SH-SY5Y (cell line): ENCODE results near the gene KRTAP4-5.
"Not testable (repeated sequence)": the region's sequence is repeated elsewhere in the genome, so short reads cannot be mapped to it uniquely, and the experiment has no call there.

Source experiments
- GATA2 ChIP-seq: IDR thresholded peaks from 2 replicates; pipeline ENCODE4 v1.6.1; 2011; ENCODE audit warnings: mild to moderate bottlenecking, low read depth, low read length
- GATA3 ChIP-seq: IDR thresholded peaks from 2 replicates; pipeline ENCODE4 v1.6.1; 2011; ENCODE audit warnings: low read depth, mild to moderate bottlenecking, low read length, moderate library complexity

Gene KRTAP4-5

DNA sequence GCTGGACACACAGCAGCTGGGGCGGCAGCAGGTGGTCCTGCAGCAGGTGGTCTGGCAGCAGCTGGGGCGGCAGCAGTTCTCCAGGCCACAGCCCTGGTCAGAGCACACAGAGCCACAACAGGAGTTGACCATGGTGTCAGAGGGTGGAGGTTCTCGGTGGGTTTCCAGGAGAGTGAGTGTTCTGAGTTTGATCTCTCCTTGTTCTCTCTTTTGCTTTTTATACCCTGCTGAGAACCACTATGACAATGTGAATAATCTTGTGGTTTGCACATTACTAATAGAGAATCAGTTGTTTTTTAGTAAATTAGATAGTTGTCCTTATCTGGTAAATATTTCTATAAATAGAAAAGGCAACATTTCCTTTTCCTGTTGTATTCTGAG lies 25.6 kb downstream of the KRTAP4-5 start, which contains the start of gene KRTAP4-12:
Gene KRTAP4-12 (minus strand): TSS at position 192 of the 381 bp plus-strand sequence. CDS start 60 bp downstream, at position 132.
- TF ChIP-seq GATA2, GATA3: not testable (repeated sequence)

GRCh38 chr17:41121742-41122141 lies 27.9 kb downstream of the KRTAP4-5 start:
- TF ChIP-seq GATA2 (no peak), GATA3 (no peak)

DNA sequence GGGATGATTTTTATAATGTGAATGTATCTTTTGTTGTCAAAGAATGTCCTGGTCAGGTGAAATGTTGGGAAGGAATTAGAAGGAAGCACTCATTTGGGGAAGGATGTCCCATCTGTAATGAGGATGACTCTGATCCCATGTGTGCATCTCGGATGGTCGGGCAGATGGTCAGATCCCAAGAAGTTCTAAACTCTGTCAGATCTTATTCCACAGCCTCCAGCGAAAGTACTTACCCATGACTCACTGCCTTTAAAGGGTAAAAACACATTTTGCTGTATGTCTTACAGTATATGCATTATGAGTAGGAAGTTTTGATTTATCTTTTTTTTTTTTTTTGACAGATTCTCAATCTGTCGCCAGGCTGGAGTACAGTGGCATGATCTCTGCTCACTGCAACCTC lies 30.9 kb downstream of the KRTAP4-5 start:
- TF ChIP-seq GATA3, result no peak
- TF ChIP-seq GATA2, result no peak

DNA sequence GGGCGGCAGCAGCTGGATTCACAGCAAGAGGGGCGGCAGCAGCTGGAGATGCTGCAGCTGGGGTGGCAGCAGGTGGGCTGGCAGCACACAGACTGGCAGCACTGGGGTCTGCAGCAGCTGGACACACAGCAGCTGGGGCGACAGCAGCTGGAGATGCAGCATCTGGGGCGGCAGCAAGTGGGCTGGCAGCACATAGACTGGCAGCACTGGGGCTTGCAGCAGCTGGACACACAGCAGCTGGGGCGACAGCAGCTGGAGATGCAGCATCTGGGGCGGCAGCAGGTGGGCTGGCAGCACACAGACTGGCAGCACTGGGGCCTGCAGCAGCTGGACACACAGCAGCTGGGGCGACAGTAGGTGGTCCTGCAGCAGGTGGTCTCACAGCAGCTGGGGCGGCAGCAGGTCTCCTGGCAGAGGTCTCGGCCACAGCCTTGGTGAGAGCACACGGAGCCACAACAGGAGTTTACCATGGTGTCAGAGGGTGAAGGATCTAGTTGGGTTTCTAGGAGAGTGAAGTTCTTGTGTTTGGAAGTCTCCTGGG lies 31.7 kb downstream of the KRTAP4-5 start, which contains the start of gene KRTAP4-11:
Gene KRTAP4-11 (minus strand): TSS at position 528 of the 541 bp plus-strand sequence. CDS start 58 bp downstream, at position 470.
- TF ChIP-seq GATA2, GATA3: not testable (repeated sequence)

- TF ChIP-seq GATA2 (no peak), GATA3 (no peak)
These were observed 33.3 kb downstream of the KRTAP4-5 start for GRCh38 chr17:41116297-41116696.

DNA sequence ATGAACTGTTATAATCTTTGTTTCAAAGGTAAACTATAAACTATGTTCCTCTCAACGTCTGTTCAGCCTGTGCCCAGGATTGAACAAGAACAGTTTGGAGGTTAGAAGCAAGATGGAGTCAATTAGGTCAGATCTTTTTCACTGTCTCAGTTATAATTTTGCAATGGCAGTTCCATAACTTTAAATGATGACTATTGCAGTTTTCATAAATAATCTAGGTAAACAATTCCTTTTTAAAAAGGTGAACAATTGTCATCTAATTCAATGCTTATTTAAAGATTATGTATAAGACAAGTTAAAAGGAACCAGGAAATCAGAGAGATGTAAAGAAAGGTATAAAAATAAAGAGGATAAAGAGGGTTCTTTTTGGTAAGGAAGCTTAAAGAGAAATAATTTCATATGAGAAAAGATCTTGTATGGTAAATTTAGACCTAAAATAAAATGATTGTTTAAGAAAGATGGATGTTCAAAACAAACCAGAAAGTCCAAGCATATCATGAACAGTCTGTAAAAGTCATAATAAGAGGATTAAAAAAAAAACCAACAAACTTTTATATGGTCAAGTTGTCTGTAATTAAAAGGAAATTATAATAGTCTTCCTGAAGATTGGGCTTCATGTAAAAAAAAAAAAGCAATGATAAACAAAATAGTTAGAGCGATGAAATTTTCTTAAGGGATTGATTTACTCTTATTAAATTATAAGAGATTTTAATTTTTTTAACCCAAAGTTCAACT lies 38.3 kb downstream of the KRTAP4-5 start:
- TF ChIP-seq GATA2 (no peak), GATA3 (no peak)

- TF ChIP-seq GATA2 (no peak), GATA3 (no peak)
These were observed 41.6 kb downstream of the KRTAP4-5 start for GRCh38 chr17:41107941-41108450.

DNA sequence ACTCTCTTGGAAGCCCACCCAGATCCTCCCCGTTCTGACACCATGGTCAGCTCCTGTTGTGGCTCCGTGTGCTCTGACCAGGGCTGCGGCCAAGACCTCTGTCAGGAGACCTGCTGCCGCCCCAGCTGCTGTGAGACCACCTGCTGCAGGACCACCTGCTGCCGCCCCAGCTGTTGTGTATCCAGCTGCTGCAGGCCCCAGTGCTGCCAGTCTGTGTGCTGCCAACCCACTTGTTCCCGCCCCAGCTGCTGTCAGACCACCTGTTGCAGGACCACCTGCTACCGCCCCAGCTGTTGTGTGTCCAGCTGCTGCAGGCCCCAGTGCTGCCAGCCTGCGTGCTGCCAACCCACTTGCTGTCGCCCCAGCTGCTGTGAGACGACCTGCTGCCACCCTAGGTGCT lies 44.3 kb downstream of the KRTAP4-5 start, which contains the start of gene KRTAP4-9:
Gene KRTAP4-9 (plus strand): TSS at position 43 of the 400 bp plus-strand sequence. CDS start 0 bp downstream, at position 43.
- not testable (repeated sequence) for TF ChIP-seq GATA2, GATA3

DNA sequence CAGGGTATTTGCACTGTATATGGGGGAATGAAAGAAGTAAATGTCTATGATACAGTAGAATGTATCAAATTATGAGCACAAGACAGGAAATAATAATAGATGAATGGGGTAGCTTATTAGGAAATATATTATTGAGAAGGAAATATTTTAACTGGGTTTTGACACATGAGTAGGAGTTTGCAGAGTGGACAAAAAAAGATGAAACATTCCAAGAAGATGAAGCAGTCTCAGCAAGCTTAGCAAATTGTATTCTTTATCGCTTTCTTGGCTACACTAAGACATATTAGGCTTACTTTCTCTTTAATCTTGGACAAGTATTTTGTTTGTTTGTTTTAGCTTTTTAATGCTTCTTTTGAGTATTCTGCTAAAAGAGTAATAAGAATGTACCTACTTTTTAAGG lies 45.7 kb downstream of the KRTAP4-5 start:
- no peak for TF ChIP-seq GATA2
- no peak for TF ChIP-seq GATA3

- TF ChIP-seq GATA3, result no peak
These were observed 47.9 kb downstream of the KRTAP4-5 start, which contains the start of gene KRTAP4-16 for GRCh38 chr17:41101586-41102259. Gene KRTAP4-16 (minus strand): TSS chr17:41102209. CDS start chr17:41102209, 0 bp downstream.
